Epithelial cell of proximal tubule (primary cell): Measurements from ENCODE around the gene UTP25. TPM values are rescaled to one million over a fixed set of nuclear protein-coding genes. Genes with fewer than 3 reads are reported as not detected.

Source experiments
- DNase-seq: peaks from one replicate; pipeline ENCODE4 v3.0.0-alpha.2; 2011; ENCODE audit warnings: low read depth
- H3K4me3 ChIP-seq: 2 replicates; pipeline ENCODE4 v1.5.1; 2011; ENCODE audit warnings: low read depth, mild to moderate bottlenecking, low read length
- CTCF ChIP-seq: conservative IDR thresholded peaks from 2 replicates; pipeline ENCODE4 v1.5.1; 2012; ENCODE audit warnings: low read depth, mild to moderate bottlenecking, low read length
- total RNA-seq: library from RNA; depleted of rRNA; stranded (reverse); fragments of >200 nt; gene quantifications from 2 replicates; pipeline ENCODE4 v1.2.3, GENCODE V29; 2015

Gene UTP25
- total RNA-seq, 1 donor from 2014 or later, result 7.5 TPM

DNA sequence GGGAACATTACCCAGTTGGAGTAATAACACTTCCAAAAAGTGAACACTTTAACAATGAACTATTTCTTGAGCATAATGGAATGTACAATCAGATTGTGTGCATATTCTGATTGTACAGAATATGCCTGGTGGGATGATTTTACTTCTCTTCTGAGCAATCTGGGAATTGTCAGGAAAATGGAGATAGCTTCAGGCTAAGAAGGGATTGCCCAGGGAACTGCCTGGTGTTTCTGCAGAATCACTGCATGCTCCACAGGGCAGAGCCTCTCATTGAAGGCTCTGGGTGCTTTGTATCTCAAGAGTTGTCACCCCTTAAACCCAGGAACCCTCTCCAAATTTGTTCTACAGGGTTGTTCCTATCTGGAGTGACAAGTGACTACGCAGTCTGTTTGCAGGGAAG, 51.2 kb downstream of the UTP25 start:
- H3K4me3 ChIP-seq, result no peak overlapping the region
- no peak for DNase-seq
- no peak for TF ChIP-seq CTCF

DNA sequence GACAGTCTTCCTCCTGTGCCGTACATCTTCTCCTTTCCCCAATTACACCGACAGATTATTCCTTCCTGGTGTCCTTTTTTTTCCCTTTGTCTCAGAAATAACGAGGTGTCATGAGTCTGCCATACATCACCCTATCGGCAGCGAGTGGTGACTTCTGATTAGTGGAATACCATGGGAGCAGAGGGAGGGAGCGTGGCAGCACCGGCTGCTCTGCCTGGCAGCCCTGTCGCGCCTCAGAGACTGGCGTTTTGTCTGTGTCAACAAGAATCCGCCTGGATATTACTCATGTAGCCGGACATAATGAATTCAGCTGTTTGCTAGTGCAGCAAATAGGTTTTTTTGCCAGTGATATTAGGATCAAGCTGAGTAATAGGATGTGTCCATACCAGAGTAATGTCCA, 51.8 kb downstream of the UTP25 start:
- TF ChIP-seq CTCF, result peak; percentile 8
- no peak for DNase-seq
- H3K4me3 ChIP-seq, result no peak overlapping the region

DNA sequence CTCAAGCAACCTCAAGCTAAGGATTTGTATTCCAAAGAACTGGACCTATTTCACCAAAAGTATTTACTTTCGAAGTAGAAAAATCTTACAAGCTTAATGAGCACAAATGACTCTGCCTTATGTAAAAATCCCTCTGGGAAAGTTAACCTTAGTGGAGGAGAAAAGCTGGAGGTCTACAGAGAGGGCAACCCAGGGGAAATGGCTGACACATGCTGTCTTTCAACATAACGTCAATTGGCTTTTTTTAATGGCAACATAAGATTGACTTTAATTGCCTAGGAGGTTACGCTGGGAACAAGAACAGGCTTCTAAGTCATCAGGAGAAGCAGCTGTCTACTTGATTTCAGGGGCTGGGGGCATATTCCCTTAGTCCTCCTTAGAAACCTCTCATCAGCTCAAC, 52.3 kb downstream of the UTP25 start:
- no peak overlapping the region for H3K4me3 ChIP-seq
- DNase-seq, result no peak
- no peak for TF ChIP-seq CTCF

GRCh38 chr1:209881619-209882018, 53.8 kb downstream of the UTP25 start:
- H3K4me3 ChIP-seq, result no peak overlapping the region
- no peak for DNase-seq
- TF ChIP-seq CTCF, result no peak

- DNase-seq, result no peak
- TF ChIP-seq CTCF, result no peak
- no peak overlapping the region for H3K4me3 ChIP-seq
Observed at GRCh38 chr1:209882286-209882685, 54.5 kb downstream of the UTP25 start.

- no peak for TF ChIP-seq CTCF
- no peak for DNase-seq
- H3K4me3 ChIP-seq, result no peak overlapping the region
Observed at GRCh38 chr1:209882942-209883340, 55.2 kb downstream of the UTP25 start.

DNA sequence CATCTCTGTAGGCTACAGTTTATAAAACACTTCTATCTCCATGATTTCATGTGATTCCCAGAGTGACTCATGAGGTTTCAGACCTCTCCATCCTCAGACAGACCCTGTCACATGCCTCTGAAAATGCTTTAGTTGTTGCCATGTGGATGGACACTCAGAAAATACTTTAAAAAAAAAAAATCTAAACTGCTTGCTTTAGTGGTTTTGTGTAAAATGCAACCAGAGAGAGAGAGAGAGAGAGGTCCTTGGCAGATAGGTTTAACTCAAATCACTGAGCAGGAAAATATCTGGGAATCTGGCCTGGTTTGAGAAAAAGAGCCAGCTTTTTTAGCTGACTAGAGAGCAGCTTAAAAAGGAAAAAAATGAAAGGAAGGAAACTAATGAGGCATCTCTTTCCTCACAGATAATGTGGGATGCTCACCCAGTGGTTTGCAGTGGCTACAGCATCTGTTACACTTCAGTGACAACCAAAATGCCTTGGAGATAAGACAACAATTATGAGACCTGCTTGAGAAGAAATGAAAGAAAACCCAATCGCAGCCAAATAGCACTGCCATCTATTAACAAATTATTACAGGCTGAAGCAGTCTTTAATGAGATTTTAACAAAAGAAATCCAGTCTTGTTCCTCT, 55.7 kb downstream of the UTP25 start:
- DNase-seq, result peak; percentile 95

More for the DNA sequence above, 55.7 kb downstream of the UTP25 start:
- TF ChIP-seq CTCF, result peak; percentile 44
- no peak overlapping the region for H3K4me3 ChIP-seq
